ENCODE results near the gene SNORC.

SNORC gene

DNA sequence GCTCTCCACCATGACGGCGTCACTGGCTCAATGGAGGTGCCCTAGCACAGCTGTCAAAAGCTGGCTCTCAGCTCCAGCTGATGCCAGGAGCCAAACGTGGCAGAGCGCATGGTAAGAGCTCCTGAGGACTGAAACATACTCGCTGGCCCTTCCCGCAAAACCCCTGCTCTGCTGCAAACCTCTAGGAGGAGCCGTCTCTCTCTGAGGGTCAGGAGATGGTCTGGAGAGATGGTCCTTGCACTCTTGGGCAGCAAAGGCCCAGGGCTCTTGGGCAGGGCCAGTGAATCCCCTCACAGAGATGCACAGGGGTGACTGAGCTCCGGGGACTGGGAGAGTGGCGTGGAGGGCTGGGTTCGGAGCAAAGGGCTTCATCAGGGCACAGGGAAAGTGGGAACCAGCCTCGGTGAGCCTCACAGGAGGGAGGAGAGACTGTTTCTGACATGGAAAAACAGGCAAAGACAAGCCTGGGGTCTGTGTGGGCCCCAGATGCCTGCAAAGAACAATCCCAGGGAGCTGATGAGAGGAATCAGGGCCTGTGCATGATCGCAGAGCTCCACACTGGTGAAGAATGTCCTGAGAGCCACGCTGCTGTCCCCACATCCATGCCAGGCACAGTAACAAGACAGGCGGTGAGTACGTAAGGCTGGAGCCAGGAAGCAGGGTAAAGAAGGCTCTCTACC, 17.2 kb downstream of the SNORC start:
- no peak for DNase-seq (ENCODE audit: low spot score)
- Histone ChIP-seq H3K4me3 (ENCODE audit: low read length in 2 of 2) (no peak overlapping the region), H3K23ac (ENCODE audit: low read depth, low read length, poor library complexity) (no peak overlapping the region), H3K4ac (ENCODE audit: low read length) (no peak overlapping the region), H3K27ac (replicated peaks; ENCODE audit: low read length) (no peak overlapping the region), H3K36me3 (replicated peaks in 1 of 2; ENCODE audit: control insufficient read depth in 2 of 2, insufficient read depth in 2 of 2, low read length in 2 of 2) (no peaks in the 10 kb centered on the region), H3K9ac (ENCODE audit: low read depth, low read length, poor library complexity) (peak overlapping the region; percentile 26), H2BK5ac (ENCODE audit: low read length) (no peak overlapping the region), H3K18ac (ENCODE audit: low read length) (peak overlapping the region; percentile 69), H2BK15ac (ENCODE audit: low read length) (peak overlapping the region; percentile 24), H2AFZ (ENCODE audit: low read length) (no peak overlapping the region), H3K4me1 (ENCODE audit: control insufficient read depth in 2 of 2, insufficient read depth in 1 of 2, low read depth in 1 of 2, low read length in 2 of 2) (peaks cover 6 to 10% of the 10 kb centered on the region in 2 donors), H2AK5ac (ENCODE audit: low read depth, low read length) (no peak overlapping the region), H3K27me3 (ENCODE audit: control insufficient read depth in 3 of 3, insufficient read depth in 3 of 3, low read depth in 1 of 3, low read length in 3 of 3) (no peaks in the 10 kb centered on the region), H4K8ac (ENCODE audit: low read depth, low read length) (no peak overlapping the region), H4K91ac (ENCODE audit: low read depth, low read length, poor library complexity) (no peak overlapping the region), H3K9me3 (replicated peaks in 1 of 2; ENCODE audit: control insufficient read depth in 2 of 2, insufficient read depth in 1 of 2, low read depth in 1 of 2, low read length in 2 of 2) (peaks cover 0 to 3% of the 10 kb centered on the region in 2 donors), H2BK120ac (ENCODE audit: low read depth, low read length) (peak overlapping the region; percentile 35), H3K79me1 (ENCODE audit: low read depth, low read length) (no peaks in the 10 kb centered on the region), H2BK12ac (ENCODE audit: low read length) (no peak overlapping the region), H3K14ac (ENCODE audit: low read length) (no peak overlapping the region), H3K4me2 (ENCODE audit: insufficient read depth, low read length, poor library complexity, severe bottlenecking) (no peak overlapping the region)
- no CpG with 5 or more reads among the region's 15 CpGs for WGBS, 2 donors (ENCODE audit: extremely low coverage in 2 of 2, insufficient read length in 2 of 2, insufficient replicate concordance in 1 of 2)

DNA sequence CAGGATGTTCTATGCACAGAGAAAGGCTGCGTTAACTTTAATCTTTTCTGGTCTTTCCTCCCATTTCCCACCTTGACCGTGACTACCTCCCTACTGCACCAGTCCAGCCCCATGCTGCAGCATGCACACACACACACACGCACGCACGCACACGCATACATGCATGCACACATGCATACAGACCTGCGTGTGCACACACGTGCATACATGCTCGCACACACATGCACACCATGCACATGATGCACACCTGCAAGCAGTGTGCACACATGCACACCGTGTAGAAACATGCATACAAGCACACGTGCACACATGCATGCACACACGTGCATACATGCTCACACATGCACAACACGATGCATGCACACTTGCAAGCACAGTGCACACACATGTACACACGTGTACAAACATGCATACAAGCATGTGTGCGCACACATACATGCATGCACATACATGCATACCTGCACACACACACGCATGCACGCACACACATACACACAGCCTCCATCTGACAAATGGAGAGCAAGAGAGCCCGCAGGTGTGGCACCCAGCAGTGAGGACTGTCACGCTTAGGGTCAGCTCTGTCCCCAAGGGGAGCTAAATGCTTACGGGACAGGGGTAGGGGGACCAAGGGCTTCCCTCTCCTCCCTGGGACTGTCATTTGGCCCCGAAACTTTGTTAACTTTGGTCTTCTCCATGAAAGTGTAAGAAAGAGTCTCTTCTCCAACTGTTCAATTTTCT, 18.2 kb downstream of the SNORC start:
- no peak overlapping the region for H2BK5ac ChIP-seq (ENCODE audit: low read length)
- DNase-seq (ENCODE audit: low spot score) = no peak
- H3K4me1 ChIP-seq (ENCODE audit: control insufficient read depth in 2 of 2, insufficient read depth in 1 of 2, low read depth in 1 of 2, low read length in 2 of 2) = peaks cover 6 to 10% of the 10 kb centered on the region in 2 donors
- peak overlapping the region; percentile 4 for H3K23ac ChIP-seq (ENCODE audit: low read depth, low read length, poor library complexity)
- no peak overlapping the region for H3K4ac ChIP-seq (ENCODE audit: low read length)
- no CpG with 5 or more reads among the region's 21 CpGs for WGBS, 2 donors (ENCODE audit: extremely low coverage in 2 of 2, insufficient read length in 2 of 2, insufficient replicate concordance in 1 of 2)
- H3K27me3 ChIP-seq (ENCODE audit: control insufficient read depth in 3 of 3, insufficient read depth in 3 of 3, low read depth in 1 of 3, low read length in 3 of 3) = no peaks in the 10 kb centered on the region
- H3K18ac ChIP-seq (ENCODE audit: low read length) = no peak overlapping the region
- H3K9me3 ChIP-seq (replicated peaks in 1 of 2; ENCODE audit: control insufficient read depth in 2 of 2, insufficient read depth in 1 of 2, low read depth in 1 of 2, low read length in 2 of 2) = peaks cover 0 to 3% of the 10 kb centered on the region in 2 donors
- H3K4me2 ChIP-seq (ENCODE audit: insufficient read depth, low read length, poor library complexity, severe bottlenecking) = no peak overlapping the region
- H2BK120ac ChIP-seq (ENCODE audit: low read depth, low read length) = no peak overlapping the region
- no peak overlapping the region for H2BK15ac ChIP-seq (ENCODE audit: low read length)
- H3K79me1 ChIP-seq (ENCODE audit: low read depth, low read length) = no peaks in the 10 kb centered on the region
- H2AK5ac ChIP-seq (ENCODE audit: low read depth, low read length) = no peak overlapping the region
- peak overlapping the region; percentile 78 for H2BK12ac ChIP-seq (ENCODE audit: low read length)
- H3K36me3 ChIP-seq (replicated peaks in 1 of 2; ENCODE audit: control insufficient read depth in 2 of 2, insufficient read depth in 2 of 2, low read length in 2 of 2) = no peaks in the 10 kb centered on the region
- H2AFZ ChIP-seq (ENCODE audit: low read length) = no peak overlapping the region
- no peak overlapping the region for H3K27ac ChIP-seq (replicated peaks; ENCODE audit: low read length)
- peak overlapping the region in 1 of 2 donors; percentile 69 for H3K4me3 ChIP-seq (ENCODE audit: low read length in 2 of 2)
- H3K14ac ChIP-seq (ENCODE audit: low read length) = no peak overlapping the region
- peak overlapping the region; percentile 13 for H3K9ac ChIP-seq (ENCODE audit: low read depth, low read length, poor library complexity)
- no peak overlapping the region for H4K8ac ChIP-seq (ENCODE audit: low read depth, low read length)
- no peak overlapping the region for H4K91ac ChIP-seq (ENCODE audit: low read depth, low read length, poor library complexity)

DNA sequence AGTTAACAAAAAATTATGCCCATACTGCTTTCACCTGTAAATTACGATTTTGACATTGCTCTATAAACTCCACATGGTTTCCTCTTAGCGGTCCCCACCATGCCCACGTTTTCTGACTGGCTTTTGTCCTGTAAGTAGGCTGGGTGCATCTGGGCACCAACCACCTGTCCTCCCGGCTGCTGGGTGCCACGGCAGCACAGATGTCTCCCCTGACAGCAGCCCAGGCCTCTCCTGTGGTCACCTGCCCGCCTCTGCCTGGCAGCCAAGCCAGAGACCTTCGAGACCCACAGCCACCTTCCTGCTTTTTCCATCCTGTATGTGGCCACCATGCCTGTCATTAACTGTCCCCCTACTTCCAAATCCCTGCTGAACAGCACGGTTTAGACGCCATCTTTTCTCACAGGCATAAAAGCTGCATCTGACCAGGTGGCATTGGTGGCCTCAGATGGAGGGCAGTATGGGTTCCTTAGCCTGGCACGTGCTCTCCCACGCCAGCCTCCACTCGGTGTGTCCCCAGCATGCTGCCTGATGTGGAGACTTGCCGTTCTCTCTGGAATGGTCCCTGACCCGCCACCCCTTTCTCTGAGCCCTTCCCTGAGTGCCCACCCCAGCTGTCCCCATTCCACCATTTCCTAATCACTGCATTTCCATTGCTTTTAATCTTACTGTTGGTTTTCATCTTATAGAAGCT, 18.9 kb downstream of the SNORC start:
- no peaks in the 10 kb centered on the region for H3K27me3 ChIP-seq (ENCODE audit: control insufficient read depth in 3 of 3, insufficient read depth in 3 of 3, low read depth in 1 of 3, low read length in 3 of 3)
- H3K23ac ChIP-seq (ENCODE audit: low read depth, low read length, poor library complexity) = peak overlapping the region; percentile 6
- DNase-seq (ENCODE audit: low spot score) = no peak
- H4K8ac ChIP-seq (ENCODE audit: low read depth, low read length) = no peak overlapping the region
- H3K4me1 ChIP-seq (ENCODE audit: control insufficient read depth in 2 of 2, insufficient read depth in 1 of 2, low read depth in 1 of 2, low read length in 2 of 2) = peaks cover 6 to 10% of the 10 kb centered on the region in 2 donors
- peak overlapping the region; percentile 98 for H4K91ac ChIP-seq (ENCODE audit: low read depth, low read length, poor library complexity)
- no peaks in the 10 kb centered on the region for H3K36me3 ChIP-seq (replicated peaks in 1 of 2; ENCODE audit: control insufficient read depth in 2 of 2, insufficient read depth in 2 of 2, low read length in 2 of 2)
- no peaks in the 10 kb centered on the region for H3K79me1 ChIP-seq (ENCODE audit: low read depth, low read length)
- peak overlapping the region; percentile 32 for H3K18ac ChIP-seq (ENCODE audit: low read length)
- H3K4me3 ChIP-seq (ENCODE audit: low read length in 2 of 2) = no peak overlapping the region
- H3K4ac ChIP-seq (ENCODE audit: low read length) = no peak overlapping the region
- H2AFZ ChIP-seq (ENCODE audit: low read length) = no peak overlapping the region
- no peak overlapping the region for H2BK5ac ChIP-seq (ENCODE audit: low read length)
- no peak overlapping the region for H3K27ac ChIP-seq (replicated peaks; ENCODE audit: low read length)
- H2BK120ac ChIP-seq (ENCODE audit: low read depth, low read length) = no peak overlapping the region
- peak overlapping the region; percentile 39 for H2BK15ac ChIP-seq (ENCODE audit: low read length)
- no peak overlapping the region for H2BK12ac ChIP-seq (ENCODE audit: low read length)
- H3K9me3 ChIP-seq (replicated peaks in 1 of 2; ENCODE audit: control insufficient read depth in 2 of 2, insufficient read depth in 1 of 2, low read depth in 1 of 2, low read length in 2 of 2) = peaks cover 0 to 3% of the 10 kb centered on the region in 2 donors
- H3K14ac ChIP-seq (ENCODE audit: low read length) = no peak overlapping the region
- H3K9ac ChIP-seq (ENCODE audit: low read depth, low read length, poor library complexity) = peak overlapping the region; percentile 18
- peak overlapping the region; percentile 35 for H2AK5ac ChIP-seq (ENCODE audit: low read depth, low read length)
- H3K4me2 ChIP-seq (ENCODE audit: insufficient read depth, low read length, poor library complexity, severe bottlenecking) = no peak overlapping the region
- WGBS, 2 donors (ENCODE audit: extremely low coverage in 2 of 2, insufficient read length in 2 of 2, insufficient replicate concordance in 1 of 2) = no CpG with 5 or more reads among the region's 14 CpGs

Measured in neuronal stem cell (in vitro differentiated cells).